SIG-M5 treated with dmso at 0.1 percent for 504 hours (cell line): ENCODE data around the gene PLK5.
"Not testable (repeated sequence)": the region's sequence is repeated elsewhere in the genome, so short reads cannot be mapped to it uniquely, and the experiment has no call there.

Experiments used
- DNase-seq: peaks from one replicate; lab custom pipeline; 2025; ENCODE audit not compliant: unreplicated experiment; lab: John Stamatoyannopoulos, UW

The PLK5 gene

GRCh38 chr19:1524972-1525325, 1.1 kb downstream of the PLK5 start:
- DNase-seq = no peak

DNA sequence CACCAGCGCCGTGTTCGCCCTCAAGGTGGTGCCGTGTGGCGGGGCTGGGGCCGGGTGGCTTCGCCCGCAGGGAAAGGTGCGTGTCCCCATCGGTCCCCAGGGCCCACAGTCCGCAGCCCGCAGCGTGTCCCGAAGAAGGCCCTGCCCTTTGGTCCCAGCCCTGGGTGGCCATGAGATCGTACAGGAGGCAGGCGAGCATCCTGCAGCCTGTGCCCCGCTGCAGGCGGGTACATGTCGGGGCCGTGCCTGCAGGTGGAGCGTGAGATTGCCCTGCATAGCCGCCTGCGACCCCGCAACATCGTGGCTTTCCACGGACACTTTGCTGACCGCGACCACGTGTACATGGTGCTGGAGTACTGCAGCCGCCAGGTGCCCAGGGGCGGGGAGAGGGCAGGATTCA, 1.5 kb downstream of the PLK5 start:
- DNase-seq = no peak

- no peak for DNase-seq
These were observed 2.3 kb downstream of the PLK5 start for GRCh38 chr19:1526066-1526778.

DNA sequence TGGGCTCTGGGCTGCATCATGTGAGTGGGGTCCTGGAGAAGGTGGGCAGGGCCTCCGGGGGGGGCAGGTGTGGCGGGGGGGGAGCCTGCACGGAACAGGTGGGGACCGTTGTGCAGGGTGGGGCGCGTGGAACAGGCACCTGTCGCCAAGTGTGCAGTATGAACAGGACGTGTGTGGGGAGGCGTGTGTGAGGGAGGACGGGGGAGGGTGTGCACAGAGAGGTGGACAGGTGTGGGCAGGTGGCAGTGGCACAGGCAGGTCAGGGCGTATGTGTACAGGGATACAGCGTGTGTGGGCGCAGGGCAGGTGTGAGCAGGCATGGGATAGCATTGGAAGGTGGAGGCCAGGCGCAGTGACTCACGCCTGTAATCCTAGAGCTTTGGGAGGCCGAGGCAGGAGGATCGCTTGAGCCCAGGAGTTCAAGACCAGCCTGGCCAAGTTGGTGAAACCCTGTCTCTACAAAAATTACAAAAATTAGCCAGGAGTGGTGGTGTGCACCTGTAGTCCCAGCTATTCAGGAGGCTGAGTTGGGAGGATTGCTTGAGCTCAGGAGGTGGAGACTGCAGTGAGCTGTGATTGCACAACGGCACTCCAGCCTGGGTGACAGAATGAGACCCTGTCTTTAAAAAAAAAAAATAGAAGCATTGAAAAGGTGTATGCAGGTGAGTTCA, 3.2 kb downstream of the PLK5 start:
- no peak for DNase-seq

DNA sequence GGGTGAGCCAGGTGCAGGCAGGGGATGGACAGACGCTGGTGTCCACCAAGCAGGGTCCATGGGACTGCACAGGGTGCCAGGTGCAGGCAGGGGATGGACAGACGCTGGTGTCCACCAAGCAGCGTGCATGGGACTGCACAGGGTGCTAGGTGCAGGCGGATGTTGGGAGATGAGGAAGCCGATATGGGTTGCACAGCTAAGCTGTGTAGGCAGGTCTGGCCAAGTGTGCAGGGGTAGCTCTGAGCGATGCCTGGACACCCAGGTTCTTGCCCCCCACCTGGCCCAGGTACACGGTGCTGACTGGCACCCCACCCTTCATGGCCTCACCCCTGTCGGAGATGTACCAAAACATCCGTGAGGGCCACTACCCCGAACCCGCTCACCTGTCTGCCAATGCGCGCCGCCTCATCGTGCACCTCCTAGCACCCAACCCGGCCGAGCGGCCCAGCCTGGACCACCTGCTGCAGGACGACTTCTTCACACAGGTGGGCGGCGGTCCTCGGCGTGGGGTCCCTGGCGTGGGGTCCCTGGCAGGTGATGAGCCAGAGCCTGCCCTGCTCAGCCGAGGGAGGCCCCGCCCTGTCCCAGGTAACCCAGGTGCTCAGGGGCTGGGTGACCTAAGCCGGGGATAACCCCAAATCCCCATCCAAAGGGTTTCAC, 3.9 kb downstream of the PLK5 start:
- no peak for DNase-seq

DNA sequence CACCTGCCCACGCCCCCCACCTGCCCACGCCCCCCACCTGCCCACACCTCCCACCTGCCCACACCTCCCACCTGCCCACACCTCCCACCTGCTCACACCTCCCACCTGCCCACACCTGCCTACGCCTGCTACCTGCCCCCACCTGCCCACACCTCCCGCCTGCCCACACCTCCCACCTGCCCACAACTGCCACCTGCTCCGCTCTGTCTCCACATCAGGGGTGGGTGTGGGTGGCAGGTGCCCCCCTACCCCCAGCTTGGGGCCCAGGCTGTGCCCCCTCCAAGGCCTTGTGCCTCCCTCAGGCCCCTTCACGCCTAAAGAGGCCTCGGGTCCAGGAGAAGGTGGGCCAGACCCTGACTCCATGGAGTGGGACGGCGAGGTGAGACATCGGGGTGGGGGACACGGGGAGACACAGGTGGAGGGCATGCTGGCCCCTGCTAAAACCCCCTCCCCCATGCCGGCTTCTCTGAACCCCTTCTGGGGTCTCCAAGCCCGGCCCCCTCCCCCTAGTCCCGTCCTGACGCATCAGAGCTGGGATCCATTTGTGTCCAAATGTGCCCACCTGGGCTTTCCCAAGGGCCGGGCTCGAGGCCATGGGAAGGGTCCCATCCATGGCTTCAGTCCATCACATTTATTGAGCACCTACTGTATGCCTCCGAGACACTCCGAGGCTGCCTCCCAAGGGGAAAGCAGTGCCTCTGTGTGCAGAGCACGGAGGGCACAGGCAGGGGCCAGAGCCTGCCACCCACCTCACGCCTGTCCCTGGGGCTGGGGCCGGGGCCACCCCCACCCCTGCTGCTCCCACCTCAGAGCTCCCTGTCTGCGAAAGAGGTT, 4.9 kb downstream of the PLK5 start:
- no peak for DNase-seq

- no peak for DNase-seq
These were observed 5.5 kb downstream of the PLK5 start for GRCh38 chr19:1529430-1529816.

GRCh38 chr19:1530856-1531255, 7.0 kb downstream of the PLK5 start:
- DNase-seq = not testable (repeated sequence)

DNA sequence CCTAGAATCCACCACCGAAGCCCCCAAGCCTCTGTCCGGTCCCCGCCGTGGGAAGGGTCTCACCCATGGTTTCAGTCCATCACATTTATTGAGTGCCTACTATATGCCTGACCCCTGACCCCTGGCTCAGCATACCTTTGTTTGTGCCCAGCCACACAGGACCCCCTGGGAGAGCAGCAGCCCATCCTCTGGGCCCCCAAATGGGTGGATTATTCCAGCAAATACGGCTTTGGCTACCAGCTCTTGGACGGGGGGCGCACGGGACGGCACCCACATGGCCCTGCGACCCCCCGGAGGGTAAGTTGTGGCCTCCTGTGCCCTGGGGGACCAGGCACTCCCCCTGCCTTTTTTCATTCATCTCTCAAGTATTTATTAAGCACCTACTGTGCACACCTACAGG, 7.7 kb downstream of the PLK5 start:
- no peak for DNase-seq

DNA sequence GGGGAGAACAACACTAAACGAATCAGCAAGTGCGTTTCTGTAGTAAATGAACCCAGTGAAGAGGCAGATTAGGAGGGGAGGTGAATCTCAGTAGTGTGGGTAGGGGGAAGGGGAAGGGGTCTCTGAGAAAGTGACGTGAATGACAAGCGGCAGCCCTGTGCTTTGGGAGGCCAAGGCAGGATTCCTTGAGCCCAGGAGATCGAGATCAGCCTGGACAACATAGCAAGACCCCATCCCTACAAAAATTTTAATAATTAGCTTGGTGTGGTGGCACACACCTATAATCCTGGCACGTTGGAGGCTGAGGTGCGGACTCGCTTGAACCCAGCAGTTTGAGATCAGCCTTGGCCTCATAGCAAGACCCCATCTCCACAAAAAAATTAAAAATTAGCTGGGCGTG, 8.1 kb downstream of the PLK5 start:
- DNase-seq = no peak

- no peak for DNase-seq
These were observed 9.8 kb downstream of the PLK5 start for GRCh38 chr19:1533510-1534150.

DNA sequence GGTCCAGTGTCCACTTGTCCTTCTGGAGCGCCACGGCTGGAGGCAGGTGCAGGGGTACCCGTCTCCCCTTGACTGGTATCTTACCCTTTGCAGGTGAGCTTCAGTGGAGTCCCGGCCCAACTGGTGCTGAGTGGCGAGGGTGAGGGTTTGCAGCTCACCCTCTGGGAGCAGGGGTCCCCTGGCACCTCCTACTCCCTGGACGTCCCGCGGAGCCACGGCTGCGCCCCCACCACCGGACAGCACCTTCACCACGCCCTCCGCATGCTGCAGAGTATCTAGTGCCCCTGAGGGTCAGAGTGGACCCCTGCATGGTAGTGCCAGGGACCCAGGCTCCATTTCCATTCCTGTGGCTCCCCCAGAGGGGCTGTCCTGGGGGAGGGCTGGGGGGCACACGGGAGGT, 11.1 kb downstream of the PLK5 start:
- DNase-seq = no peak

DNA sequence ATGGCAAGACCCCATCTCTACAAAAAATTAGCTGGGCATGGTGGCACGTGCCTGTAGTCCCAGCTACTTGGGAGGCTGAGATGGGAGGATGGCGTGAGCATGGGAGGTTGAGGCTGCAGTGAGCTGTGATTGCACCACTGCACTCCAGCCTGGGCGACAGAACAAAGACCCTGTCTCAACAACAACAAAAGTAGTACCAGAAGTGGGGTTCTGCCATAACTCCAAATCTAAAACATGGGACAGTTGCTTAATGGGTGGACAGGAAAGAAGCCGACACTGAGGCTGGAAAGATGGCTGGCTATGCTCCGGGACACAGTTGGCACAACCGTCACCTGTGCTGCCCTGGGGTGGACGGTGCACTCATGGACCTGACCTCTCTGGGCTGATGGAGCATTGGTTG, 11.8 kb downstream of the PLK5 start:
- DNase-seq = not testable (repeated sequence)

DNA sequence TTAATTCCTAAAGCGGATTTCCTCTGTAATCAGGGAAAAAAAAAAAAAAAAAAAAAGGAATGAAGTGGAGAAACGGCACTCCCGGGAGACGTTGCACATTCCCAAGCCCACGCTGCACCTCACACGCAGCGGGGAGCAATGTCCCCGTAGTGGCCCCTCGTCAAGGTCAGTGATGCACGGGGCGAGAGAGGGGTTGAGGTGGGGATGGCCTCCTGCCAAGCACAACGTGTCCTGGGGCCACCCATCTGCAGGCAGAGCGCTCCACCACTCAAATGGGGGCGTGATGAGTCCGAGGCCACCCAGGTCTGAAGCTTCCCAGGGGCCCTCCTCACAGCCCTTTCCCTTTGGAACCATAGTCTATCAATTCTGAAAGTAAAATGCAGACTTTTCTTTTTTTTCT, 15.1 kb downstream of the PLK5 start:
- no peak for DNase-seq

- not testable (repeated sequence) for DNase-seq
These were observed 15.9 kb downstream of the PLK5 start for GRCh38 chr19:1539749-1540148.

GRCh38 chr19:1540365-1540925, 16.6 kb downstream of the PLK5 start:
- no peak for DNase-seq

DNA sequence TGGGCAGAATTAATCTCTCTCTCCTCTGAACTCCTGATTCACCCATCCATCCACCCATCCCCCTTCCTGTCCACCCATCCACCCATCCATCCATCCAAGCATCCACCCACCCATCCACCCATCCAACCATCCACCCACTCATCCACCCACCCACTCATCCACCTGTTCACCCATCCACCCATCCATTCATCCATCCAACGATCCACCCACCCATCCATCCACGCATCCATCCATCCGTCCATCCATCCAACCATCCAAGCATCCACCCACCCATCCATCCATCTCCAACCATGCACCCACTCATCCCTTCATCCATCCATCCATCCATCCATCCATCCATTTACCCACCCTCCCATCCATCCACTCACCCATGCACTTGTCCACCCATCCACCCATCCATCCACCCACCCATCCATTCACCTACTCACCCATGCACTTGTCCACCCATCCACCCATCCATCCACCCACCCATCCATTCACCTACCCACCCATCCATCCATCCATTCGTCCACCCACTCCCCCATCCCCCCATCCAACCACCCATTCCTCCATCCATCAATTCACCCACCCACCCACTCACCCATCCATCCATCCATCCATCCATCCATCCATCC, 25.6 kb downstream of the PLK5 start:
- no peak for DNase-seq

- no peak for DNase-seq
These were observed 27.5 kb downstream of the PLK5 start for GRCh38 chr19:1551068-1552040.

DNA sequence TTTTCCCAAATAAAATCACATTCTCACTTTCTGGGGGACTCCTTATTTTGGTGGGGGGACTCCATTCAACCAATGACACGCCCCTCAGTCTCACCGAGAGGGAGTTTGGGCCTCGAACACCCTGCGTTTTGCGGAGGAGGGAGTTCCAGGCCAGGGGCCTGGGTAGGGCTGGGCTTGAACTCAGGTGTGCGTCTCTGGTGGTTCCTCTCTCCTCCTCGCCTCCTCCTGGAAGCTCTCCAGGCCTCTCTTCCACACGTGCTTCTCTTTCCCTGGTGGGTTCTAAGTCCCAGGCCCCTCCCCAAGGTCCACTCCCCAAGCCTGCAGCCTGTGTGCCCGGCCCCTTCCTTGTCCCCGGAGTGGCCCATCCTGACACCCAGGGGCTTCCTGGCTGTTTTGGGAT, 29.5 kb downstream of the PLK5 start:
- DNase-seq = no peak
